ENCODE data around the gene GNB5. TPM values are rescaled to one million over a fixed set of nuclear protein-coding genes. Genes with fewer than 3 reads are reported as not detected.

Gene GNB5
- total and polyA plus RNA-seq, 8 donors, result 11.3 to 18.9 (median 14.5) TPM

GRCh38 chr15:52227456-52227855 is 36.3 kb upstream of the GNB5 start:
- Histone ChIP-seq H3K36me3 (peaks cover 0 to 6% of the 10 kb centered on the region in 2 donors), H3K9me3 (no peaks in the 10 kb centered on the region), H3K4me3 (no peak overlapping the region), H3K27me3 (no peaks in the 10 kb centered on the region), H3K27ac (no peak overlapping the region), H3K4me1 (no peaks in the 10 kb centered on the region)
- peak; percentile 58 to 70 for TF ChIP-seq CTCF (IDR thresholded peaks at IDR 0.05)
- DNase-seq (peak in 3 of 4 donors; percentile 34 to 67 (median 59)), ATAC-seq (peak; percentile 93)
- intact Hi-C loops (cut with DNase I), result no loop called here

- DNase-seq, result no peak
- Histone ChIP-seq H3K4me1 (no peaks in the 10 kb centered on the region), H3K27ac (no peak overlapping the region), H3K9me3 (no peaks in the 10 kb centered on the region), H3K36me3 (peaks cover 0 to 9% of the 10 kb centered on the region in 2 donors), H3K4me3 (no peak overlapping the region), H3K27me3 (no peaks in the 10 kb centered on the region)
- TF ChIP-seq CTCF (IDR thresholded peaks at IDR 0.05), result no peak
- intact Hi-C loops (cut with DNase I), result no loop called here
- ATAC-seq, result no peak
Observed at GRCh38 chr15:52225230-52225629, 34.0 kb upstream of the GNB5 start.

DNA sequence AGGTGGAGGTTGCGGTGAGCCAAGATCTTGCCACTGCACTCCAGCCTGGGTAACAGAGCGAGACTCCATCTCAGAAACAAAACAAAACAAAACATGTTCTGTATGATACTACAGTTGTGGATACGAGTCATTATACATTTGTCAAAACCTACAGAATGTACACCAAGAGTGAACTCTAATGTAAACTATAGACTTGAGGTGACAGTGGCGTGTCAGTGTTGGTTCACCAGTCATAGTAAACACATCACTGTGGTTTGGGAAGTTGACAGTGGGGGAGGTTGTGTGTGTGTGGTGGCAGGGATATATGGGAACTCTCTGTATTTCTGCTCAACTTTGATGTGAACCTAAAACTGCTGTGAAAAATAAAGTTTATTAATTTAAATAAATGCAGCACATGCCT is 33.0 kb upstream of the GNB5 start:
- intact Hi-C loops (cut with DNase I), result no loop called here

GRCh38 chr15:52221730-52222129 is 30.5 kb upstream of the GNB5 start:
- intact Hi-C loops (cut with DNase I), result no loop called here

More for the DNA sequence above, 33.0 kb upstream of the GNB5 start:
- no peak for TF ChIP-seq CTCF (IDR thresholded peaks at IDR 0.05)
- Histone ChIP-seq H3K27me3 (no peaks in the 10 kb centered on the region), H3K9me3 (no peaks in the 10 kb centered on the region), H3K27ac (no peak overlapping the region), H3K4me1 (no peaks in the 10 kb centered on the region), H3K36me3 (peaks cover 0 to 9% of the 10 kb centered on the region in 2 donors), H3K4me3 (no peak overlapping the region)
- ATAC-seq (no peak), DNase-seq (no peak)

More at GRCh38 chr15:52221730-52222129, 30.5 kb upstream of the GNB5 start:
- no peak for TF ChIP-seq CTCF (IDR thresholded peaks at IDR 0.05)
- no peaks in the 10 kb centered on the region for H3K9me3 ChIP-seq
- H3K4me1 ChIP-seq, result no peaks in the 10 kb centered on the region
- no peaks in the 10 kb centered on the region for H3K27me3 ChIP-seq
- peaks cover 0 to 24% of the 10 kb centered on the region in 2 donors for H3K36me3 ChIP-seq
- ATAC-seq (no peak), DNase-seq (no peak)
- H3K27ac ChIP-seq, result no peak overlapping the region
- H3K4me3 ChIP-seq, result no peak overlapping the region
